Esophagus (tissue), 2 donors: Measurements from ENCODE around the gene RET. TPM values are rescaled to one million over a fixed set of nuclear protein-coding genes. Genes with fewer than 3 reads are reported as not detected.

ENCODE experiments used
- H3K27ac ChIP-seq, 2 donors: one replicate each; pipeline ENCODE4 v1.5.1; 2013; ENCODE audit warnings: low read depth in 2 of 2, mild to moderate bottlenecking in 2 of 2, inconsistent platforms in 1 of 2, low read length in 1 of 2, moderate library complexity in 1 of 2
- H3K27me3 ChIP-seq, 2 donors: one replicate each; pipeline ENCODE4 v1.6.1; 2013; ENCODE audit warnings: low read length in 2 of 2, control low read depth in 1 of 2, mild to moderate bottlenecking in 1 of 2; ENCODE audit not compliant: insufficient read depth in 2 of 2, control insufficient read depth in 1 of 2
- H3K36me3 ChIP-seq, 2 donors: one replicate each; pipeline ENCODE4 v1.6.1; 2013; ENCODE audit warnings: low read length in 1 of 2; ENCODE audit not compliant: control insufficient read depth in 2 of 2, insufficient read depth in 2 of 2
- H3K4me1 ChIP-seq, 2 donors: one replicate each; pipeline ENCODE4 v1.6.1; 2013; ENCODE audit warnings: low read length in 1 of 2; ENCODE audit not compliant: control insufficient read depth in 2 of 2, insufficient read depth in 2 of 2
- H3K4me3 ChIP-seq, 2 donors: one replicate each; pipeline ENCODE4 v1.5.1; 2013; ENCODE audit warnings: low read length in 2 of 2, mild to moderate bottlenecking in 2 of 2, low read depth in 1 of 2, moderate library complexity in 1 of 2
- H3K9me3 ChIP-seq, 2 donors: one replicate each; pipeline ENCODE4 v1.6.1; 2013; ENCODE audit warnings: mild to moderate bottlenecking in 2 of 2, low read depth in 1 of 2, low read length in 1 of 2, moderate library complexity in 1 of 2; ENCODE audit not compliant: control insufficient read depth in 2 of 2, insufficient read depth in 1 of 2
- WGBS, 2 donors: extraction: QIAGEN DNeasy Blood & Tissue Kit; methylation state at CpG; one replicate each; pipeline ENCODE4 v1.1.7; 2013; 5-methylcytosine and 5-hydroxymethylcytosine counted together
- polyA plus RNA-seq, 2 donors: library from polyadenylated mRNA; stranded (reverse); fragments of 200-250 nt; gene quantifications; one replicate each; pipeline ENCODE4 v1.2.3, GENCODE V29; 2013
- donor health status: healthy with polysubstance abuse.
- donor health status: Bipolar disorder and iron deficiency.

Gene RET
- polyA plus RNA-seq, 2 donors, result 0.07 to 0.10 TPM

DNA sequence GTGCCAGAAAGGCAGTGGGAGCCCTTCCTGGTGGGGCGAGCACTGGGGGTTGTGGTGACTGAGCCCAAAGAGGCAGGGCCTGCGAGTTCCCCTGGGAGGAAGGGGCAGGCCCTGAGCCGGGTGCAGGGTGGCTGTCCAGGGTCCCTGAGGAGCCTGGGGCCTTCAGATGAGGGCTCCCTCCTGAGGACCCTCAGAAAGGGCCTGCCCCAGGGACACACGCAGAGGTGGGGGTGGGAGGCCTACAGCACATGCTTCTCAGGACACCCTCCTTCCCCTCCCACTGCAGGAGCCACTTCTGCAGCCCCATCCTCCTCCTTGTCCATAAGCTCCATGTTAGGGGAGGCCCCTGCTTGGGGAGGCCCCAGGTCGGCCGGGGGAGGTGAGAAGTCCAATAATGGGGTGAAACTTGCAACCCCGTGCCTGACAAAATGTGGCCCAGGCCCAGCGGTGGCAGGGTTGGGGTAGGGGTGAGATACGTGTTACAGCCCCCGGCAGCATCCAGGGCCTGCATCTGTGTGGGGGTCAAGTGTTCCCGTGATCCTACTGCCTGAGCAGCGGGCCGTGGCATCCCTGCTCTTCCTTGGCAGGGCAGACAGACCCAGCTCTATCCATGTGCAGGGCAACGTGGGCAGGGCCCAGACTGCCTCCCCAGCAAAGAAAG, 31.8 kb upstream of the RET start:
- H3K27ac ChIP-seq, result no peak overlapping the region
- WGBS, 2 donors, result 73 to 81% methylated on average over 14 of the region's 14 CpGs
- no peak overlapping the region for H3K4me3 ChIP-seq
- H3K36me3 ChIP-seq, result no peaks in the 10 kb centered on the region
- no peaks in the 10 kb centered on the region for H3K9me3 ChIP-seq
- no peaks in the 10 kb centered on the region for H3K4me1 ChIP-seq
- peaks cover 0 to 3% of the 10 kb centered on the region in 2 donors for H3K27me3 ChIP-seq

DNA sequence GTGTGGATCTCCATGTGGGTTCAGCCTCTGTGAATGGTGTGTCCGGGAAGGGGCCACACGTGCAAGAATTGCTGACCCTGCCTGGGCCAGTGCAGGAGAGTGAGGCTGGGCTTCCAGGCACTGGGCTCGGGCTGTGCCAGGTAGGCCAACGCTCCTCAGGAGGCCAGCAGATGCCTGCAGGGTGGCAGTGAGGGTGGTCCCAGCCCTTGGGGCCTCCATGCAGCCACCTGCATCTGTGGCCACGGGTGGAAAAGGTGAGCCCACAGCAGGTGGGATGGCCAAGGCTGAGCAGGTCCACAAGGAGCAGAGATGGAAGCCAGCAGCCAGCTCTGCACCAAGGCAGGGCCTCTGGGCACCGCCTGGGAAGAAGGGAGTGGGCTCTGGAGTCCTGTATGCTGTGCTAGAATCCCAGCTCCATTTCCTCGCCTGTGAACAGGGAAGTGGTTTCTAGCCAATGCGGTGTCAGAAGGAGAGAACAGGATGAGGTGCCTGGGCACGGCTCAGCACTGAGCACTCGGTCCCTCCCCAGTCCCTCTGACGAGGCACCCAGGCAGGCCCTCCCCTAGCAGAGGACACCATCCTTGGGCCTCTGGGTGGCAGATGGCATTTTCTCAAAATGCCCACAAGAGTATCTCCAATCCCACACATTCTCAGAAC, 31.1 kb upstream of the RET start:
- Histone ChIP-seq H3K36me3 (no peaks in the 10 kb centered on the region), H3K4me1 (no peaks in the 10 kb centered on the region), H3K4me3 (no peak overlapping the region), H3K27ac (no peak overlapping the region), H3K27me3 (peaks cover 0 to 3% of the 10 kb centered on the region in 2 donors), H3K9me3 (no peaks in the 10 kb centered on the region)
- WGBS, 2 donors, result 84 to 88% methylated on average over 10 to 11 of the region's 11 CpGs

DNA sequence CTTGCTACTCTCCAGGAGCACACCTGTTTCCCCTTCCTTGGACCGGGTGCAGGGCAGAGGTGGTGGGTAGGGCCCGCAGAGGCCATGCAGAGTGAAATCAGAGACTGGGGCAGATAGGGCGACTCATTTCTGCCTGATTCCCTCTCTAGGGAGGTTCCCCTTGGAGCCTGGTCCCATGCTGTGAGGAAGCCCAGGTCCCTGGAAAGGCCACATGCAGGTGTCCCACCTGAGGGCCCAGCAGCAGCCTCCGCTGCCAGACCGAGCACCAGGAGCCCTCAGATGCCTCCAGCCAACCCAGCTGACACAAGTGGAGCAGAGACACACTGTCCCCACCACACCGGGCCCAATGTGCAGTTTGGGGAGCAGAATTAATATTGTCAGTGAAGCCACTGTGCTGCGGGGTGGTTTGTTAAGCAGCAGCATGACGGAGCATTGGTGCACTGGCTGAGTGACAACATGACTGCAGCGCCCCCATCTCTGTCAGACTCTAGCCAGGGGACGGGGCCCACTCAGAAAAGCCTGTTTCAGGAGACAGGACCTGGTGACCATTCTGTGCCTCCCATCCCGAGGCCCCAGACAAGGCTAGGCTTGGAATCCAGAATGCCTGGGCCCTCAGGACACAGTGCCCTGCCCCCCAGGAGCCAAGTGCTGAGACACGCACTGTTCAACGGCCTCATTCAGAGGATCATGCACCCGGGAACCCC, 30.4 kb upstream of the RET start:
- peaks cover 0 to 3% of the 10 kb centered on the region in 2 donors for H3K27me3 ChIP-seq
- 86 to 88% methylated on average over 14 of the region's 14 CpGs for WGBS, 2 donors
- no peaks in the 10 kb centered on the region for H3K9me3 ChIP-seq
- H3K4me1 ChIP-seq, result no peaks in the 10 kb centered on the region
- H3K27ac ChIP-seq, result no peak overlapping the region
- H3K4me3 ChIP-seq, result no peak overlapping the region
- H3K36me3 ChIP-seq, result no peaks in the 10 kb centered on the region

DNA sequence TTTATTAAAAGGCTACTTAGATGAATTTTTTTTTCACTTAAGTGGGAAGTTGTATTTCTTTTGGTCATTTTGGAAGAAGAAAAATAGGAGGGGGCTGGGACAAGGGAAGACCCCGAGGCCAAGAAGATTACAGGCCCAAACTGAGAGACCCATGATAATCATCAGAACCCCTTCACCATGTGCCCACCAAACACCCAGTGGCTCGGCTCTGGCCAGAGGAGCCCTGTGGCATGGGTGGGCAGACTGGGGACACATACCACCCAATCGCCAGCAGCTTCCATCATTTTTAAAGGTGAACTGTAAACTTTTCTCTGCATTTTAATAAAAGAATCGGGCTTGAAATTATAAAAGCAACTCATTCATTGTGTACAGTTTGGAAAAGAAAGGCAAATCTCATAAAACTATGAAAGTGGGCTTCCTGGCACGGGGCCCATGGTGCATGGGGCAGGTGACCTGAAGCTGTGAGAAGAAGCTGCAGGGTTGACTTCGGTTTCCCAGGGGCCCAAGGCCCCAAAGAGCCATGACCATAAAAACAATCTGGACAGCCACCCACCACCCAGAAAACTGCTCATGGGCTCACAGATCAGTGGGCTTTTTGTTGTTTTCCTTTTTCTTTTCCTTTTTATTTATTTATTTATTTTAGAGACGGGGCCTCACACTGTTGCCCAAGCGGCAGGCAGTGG, 29.4 kb upstream of the RET start:
- no peaks in the 10 kb centered on the region for H3K9me3 ChIP-seq
- no peak overlapping the region for H3K27ac ChIP-seq
- peaks cover 0 to 3% of the 10 kb centered on the region in 2 donors for H3K27me3 ChIP-seq
- WGBS, 2 donors, result 77 to 83% methylated on average over 8 of the region's 8 CpGs
- no peak overlapping the region for H3K4me3 ChIP-seq
- H3K4me1 ChIP-seq, result no peaks in the 10 kb centered on the region
- no peaks in the 10 kb centered on the region for H3K36me3 ChIP-seq

DNA sequence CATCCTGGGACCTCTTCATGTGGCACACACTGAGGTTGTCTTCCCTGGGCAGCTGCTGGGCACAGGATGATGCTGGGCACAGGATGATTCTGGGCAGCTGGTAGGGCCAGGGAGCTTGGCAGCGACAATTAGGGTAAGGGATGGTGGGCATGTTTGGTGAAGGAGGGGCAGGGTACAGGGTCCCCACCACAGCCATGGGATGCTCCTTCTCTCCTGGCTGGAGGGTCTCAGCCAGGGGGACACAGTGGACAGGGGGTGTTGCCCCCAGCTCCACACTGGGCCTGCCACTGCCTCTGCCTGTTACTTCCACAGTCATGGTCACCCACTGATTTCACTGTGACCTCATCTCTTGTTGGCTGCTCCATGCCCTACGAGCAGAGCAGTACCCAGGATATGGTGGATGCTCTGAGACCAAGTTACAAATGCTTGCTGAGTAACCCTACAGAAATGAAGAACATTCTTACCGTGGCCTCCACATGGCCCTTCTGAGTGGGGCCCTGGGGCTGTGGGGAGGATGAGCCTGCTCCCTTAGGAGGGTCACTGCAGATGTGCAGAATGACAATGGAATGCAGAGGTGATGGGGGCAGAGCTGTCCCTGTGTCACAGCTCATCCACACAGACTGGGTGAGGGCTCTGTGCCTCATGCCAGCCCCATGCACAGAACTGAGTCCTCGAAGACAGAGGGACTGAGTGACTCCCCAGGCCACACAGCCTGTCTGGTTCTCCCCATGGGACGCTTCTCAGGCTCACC, 28.4 kb upstream of the RET start:
- 75 to 81% methylated on average over 5 of the region's 5 CpGs for WGBS, 2 donors
- H3K36me3 ChIP-seq, result no peaks in the 10 kb centered on the region
- peaks cover 0 to 3% of the 10 kb centered on the region in 2 donors for H3K27me3 ChIP-seq
- no peaks in the 10 kb centered on the region for H3K4me1 ChIP-seq
- H3K4me3 ChIP-seq, result no peak overlapping the region
- no peaks in the 10 kb centered on the region for H3K9me3 ChIP-seq
- H3K27ac ChIP-seq, result no peak overlapping the region

DNA sequence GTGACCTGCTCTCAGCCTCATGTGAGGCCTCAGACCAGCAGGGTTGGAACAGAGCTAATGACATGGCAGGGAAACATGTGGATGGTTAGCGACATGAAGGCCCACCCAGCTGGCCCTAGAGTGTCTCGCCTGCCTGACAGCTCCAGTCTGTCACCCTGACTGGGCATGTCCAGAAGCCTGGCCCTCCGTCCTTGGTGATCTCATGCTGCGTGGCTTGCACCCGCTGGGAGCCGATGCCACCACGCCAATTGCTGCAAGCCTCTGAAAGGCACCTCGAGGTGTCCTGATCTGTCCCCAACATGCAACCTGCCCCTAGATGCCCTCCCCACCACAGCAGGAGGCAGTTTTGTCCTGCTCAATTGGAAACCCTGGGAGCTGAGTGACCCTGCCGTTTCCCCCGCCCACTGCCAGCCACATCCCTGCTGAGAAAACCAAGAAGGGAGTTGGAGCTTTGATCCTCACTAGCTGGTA, 27.8 kb upstream of the RET start:
- H3K4me1 ChIP-seq, result no peaks in the 10 kb centered on the region
- H3K36me3 ChIP-seq, result no peaks in the 10 kb centered on the region
- H3K9me3 ChIP-seq, result no peaks in the 10 kb centered on the region
- peaks cover 0 to 3% of the 10 kb centered on the region in 2 donors for H3K27me3 ChIP-seq
- H3K4me3 ChIP-seq, result no peak overlapping the region
- no peak overlapping the region for H3K27ac ChIP-seq
- WGBS, 2 donors, result 79 to 80% methylated on average over 10 of the region's 10 CpGs

DNA sequence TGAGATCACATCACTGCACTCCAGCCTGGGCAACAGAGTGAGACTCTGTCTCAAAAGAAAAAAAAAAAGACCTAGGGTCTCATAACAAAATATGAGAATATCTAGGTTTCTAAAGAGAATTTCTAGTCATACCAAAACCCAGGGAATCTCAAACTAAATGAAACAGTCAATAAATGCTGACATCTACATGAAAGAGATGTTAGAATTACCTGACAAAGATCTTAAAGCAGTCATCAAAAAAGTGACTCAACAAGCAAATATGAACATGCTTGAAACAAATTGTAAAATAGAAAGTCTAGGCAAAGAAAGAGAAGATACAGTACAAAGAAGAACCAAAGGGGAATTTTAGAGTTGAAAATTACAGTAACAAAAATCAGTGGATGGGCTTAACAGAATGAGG, 26.9 kb upstream of the RET start:
- Histone ChIP-seq H3K27ac (no peak overlapping the region), H3K27me3 (peaks cover 0 to 3% of the 10 kb centered on the region in 2 donors), H3K4me1 (no peaks in the 10 kb centered on the region), H3K9me3 (no peaks in the 10 kb centered on the region), H3K4me3 (no peak overlapping the region), H3K36me3 (no peaks in the 10 kb centered on the region)

DNA sequence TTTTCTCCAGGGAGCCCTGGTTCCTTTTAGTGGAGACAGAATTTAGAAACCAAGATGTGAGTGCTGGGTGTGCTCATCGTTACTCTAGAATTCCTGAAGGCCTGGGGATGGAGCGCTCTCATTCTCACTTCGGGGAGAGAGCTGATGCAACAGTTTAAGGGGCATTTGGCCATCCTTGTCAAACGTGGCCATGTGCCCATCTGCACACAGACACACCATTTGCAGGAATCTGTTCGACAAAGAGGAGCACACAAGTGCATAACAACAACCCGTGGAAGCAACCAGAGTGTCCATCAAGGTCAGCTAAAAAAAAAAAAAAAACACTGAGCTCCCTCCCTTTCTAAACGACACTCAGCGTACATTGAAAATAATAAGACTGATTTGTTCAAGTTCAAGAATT, 23.0 kb upstream of the RET start:
- H3K27me3 ChIP-seq, result peaks cover 0 to 2% of the 10 kb centered on the region in 2 donors
- 68 to 72% methylated on average over 8 of the region's 8 CpGs for WGBS, 2 donors

DNA sequence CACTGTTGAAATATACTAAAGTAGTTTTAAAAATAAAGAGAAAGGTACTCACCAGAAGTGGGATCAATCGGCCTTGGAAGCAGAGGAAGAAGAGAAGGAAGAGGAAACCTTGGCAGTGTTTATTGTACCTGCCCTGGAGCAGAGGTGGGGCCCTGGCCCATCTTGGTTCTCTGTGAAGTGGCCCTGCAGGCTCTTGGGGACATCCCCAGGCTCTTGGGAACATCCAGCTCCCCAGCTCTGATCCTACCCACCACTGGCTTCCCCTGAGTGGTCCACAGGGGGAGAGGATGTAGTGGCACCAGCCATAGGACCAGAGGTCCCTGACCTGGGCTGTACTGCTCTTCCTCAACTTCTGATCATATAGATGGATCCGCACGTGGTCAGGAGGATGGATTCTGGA, 22.3 kb upstream of the RET start:
- Histone ChIP-seq H3K27ac (no peak overlapping the region), H3K4me3 (no peak overlapping the region), H3K36me3 (no peaks in the 10 kb centered on the region), H3K27me3 (no peaks in the 10 kb centered on the region), H3K4me1 (no peaks in the 10 kb centered on the region), H3K9me3 (no peaks in the 10 kb centered on the region)
- 71 to 85% methylated on average over 3 of the region's 3 CpGs for WGBS, 2 donors

More for the DNA sequence above, 23.0 kb upstream of the RET start:
- H3K4me1 ChIP-seq, result no peaks in the 10 kb centered on the region
- no peaks in the 10 kb centered on the region for H3K9me3 ChIP-seq
- H3K36me3 ChIP-seq, result no peaks in the 10 kb centered on the region
- no peak overlapping the region for H3K27ac ChIP-seq
- H3K4me3 ChIP-seq, result no peak overlapping the region
